H9 (cell line): ENCODE measurements around the gene MAD1L1. TPM values are rescaled to one million over a fixed set of nuclear protein-coding genes. Genes with fewer than 3 reads are reported as not detected.

Experiments used
- DNase-seq: peaks from one replicate; pipeline ENCODE4 v3.0.0-alpha.2; 2017
- H2AFZ ChIP-seq: one replicate; pipeline ENCODE4 v1.6.1; 2013; ENCODE audit warnings: mild to moderate bottlenecking, low read length, control low read depth, moderate library complexity
- H2AK5ac ChIP-seq: 2 replicates; pipeline ENCODE4 v1.6.1; 2013; ENCODE audit warnings: low read length, control low read depth, mixed read lengths; ENCODE audit not compliant: insufficient read length
- H2BK120ac ChIP-seq: one replicate; pipeline ENCODE4 v1.6.1; 2013; ENCODE audit warnings: low read depth, mild to moderate bottlenecking, low read length, control low read depth, inconsistent platforms; ENCODE audit not compliant: poor library complexity, severe bottlenecking
- H2BK12ac ChIP-seq: 2 replicates; pipeline ENCODE4 v1.6.1; 2013; ENCODE audit warnings: low read length, control low read depth, mixed read lengths, low read depth; ENCODE audit not compliant: insufficient read length
- H2BK15ac ChIP-seq: 2 replicates; pipeline ENCODE4 v1.6.1; 2013; ENCODE audit warnings: low read depth, low read length, control low read depth
- H2BK20ac ChIP-seq: one replicate; pipeline ENCODE4 v1.6.1; 2013; ENCODE audit warnings: low read depth, mild to moderate bottlenecking, low read length, control low read depth, inconsistent platforms; ENCODE audit not compliant: poor library complexity, severe bottlenecking
- H2BK5ac ChIP-seq: 2 replicates; pipeline ENCODE4 v1.6.1; 2013; ENCODE audit warnings: low read length, control low read depth, mixed read lengths; ENCODE audit not compliant: insufficient read length
- H3K14ac ChIP-seq: 2 replicates; pipeline ENCODE4 v1.6.1; 2013; ENCODE audit warnings: low read length, control low read depth; ENCODE audit not compliant: insufficient read depth
- H3K18ac ChIP-seq: 2 replicates; pipeline ENCODE4 v1.6.1; 2013; ENCODE audit warnings: low read depth, mild to moderate bottlenecking, mixed read lengths, low read length, control low read depth; ENCODE audit not compliant: insufficient read length
- H3K23ac ChIP-seq: 2 replicates; pipeline ENCODE4 v1.6.1; 2013; ENCODE audit warnings: low read length, control low read depth, mixed read lengths, low read depth; ENCODE audit not compliant: insufficient read length
- H3K23me2 ChIP-seq: 2 replicates; pipeline ENCODE4 v1.6.1; 2013; ENCODE audit warnings: low read depth, mild to moderate bottlenecking, mixed read lengths, low read length, control low read depth; ENCODE audit not compliant: insufficient read length, poor library complexity, severe bottlenecking
- H3K27ac ChIP-seq: 2 replicates; pipeline ENCODE4 v1.5.1; 2013; ENCODE audit warnings: low read length, control low read depth, mixed read lengths, low read depth; ENCODE audit not compliant: insufficient read length
- H3K27me3 ChIP-seq: 2 replicates; pipeline ENCODE4 v1.6.1; 2013; ENCODE audit warnings: low read length, control low read depth, inconsistent platforms; ENCODE audit not compliant: insufficient read depth
- H3K4ac ChIP-seq: 2 replicates; pipeline ENCODE4 v1.6.1; 2013; ENCODE audit warnings: low read depth, mild to moderate bottlenecking, control low read depth, inconsistent platforms, low read length, moderate library complexity
- H3K4me1 ChIP-seq: 2 replicates; pipeline ENCODE4 v1.6.1; 2013; ENCODE audit warnings: low read length, control low read depth, inconsistent platforms; ENCODE audit not compliant: insufficient read depth
- H3K4me2 ChIP-seq: 2 replicates; pipeline ENCODE4 v1.6.1; 2013; ENCODE audit warnings: low read length, control low read depth, mixed read lengths; ENCODE audit not compliant: insufficient read length, insufficient read depth
- H3K56ac ChIP-seq: 2 replicates; pipeline ENCODE4 v1.6.1; 2013; ENCODE audit warnings: low read depth, mild to moderate bottlenecking, mixed read lengths, low read length, control low read depth; ENCODE audit not compliant: insufficient read length
- H3K79me1 ChIP-seq: 2 replicates; pipeline ENCODE4 v1.6.1; 2013; ENCODE audit warnings: low read depth, mild to moderate bottlenecking, moderate library complexity, low read length, control low read depth, inconsistent platforms; ENCODE audit not compliant: insufficient read depth, poor library complexity, severe bottlenecking
- H3K79me2 ChIP-seq: 2 replicates; pipeline ENCODE4 v1.6.1; 2013; ENCODE audit warnings: low read length, control low read depth, inconsistent platforms; ENCODE audit not compliant: insufficient read depth
- H3K9ac ChIP-seq: 2 replicates; pipeline ENCODE4 v1.6.1; 2013; ENCODE audit warnings: low read length, control low read depth, mixed read lengths; ENCODE audit not compliant: insufficient read length; ENCODE audit errors: extremely low read depth
- H3K9me3 ChIP-seq: one replicate; pipeline ENCODE4 v1.6.1; 2013; ENCODE audit warnings: low read depth, low read length, inconsistent platforms; ENCODE audit not compliant: control insufficient read depth
- H3T11ph ChIP-seq: one replicate; pipeline ENCODE4 v1.6.1; 2013; ENCODE audit warnings: mild to moderate bottlenecking, low read length, control low read depth, inconsistent platforms
- H4K20me1 ChIP-seq: one replicate; pipeline ENCODE4 v1.6.1; 2013; ENCODE audit not compliant: control insufficient read depth, insufficient read length, insufficient read depth
- H4K5ac ChIP-seq: 2 replicates; pipeline ENCODE4 v1.6.1; 2013; ENCODE audit warnings: low read depth, mild to moderate bottlenecking, mixed read lengths, low read length, control low read depth; ENCODE audit not compliant: insufficient read length
- H4K8ac ChIP-seq: replicated peaks from 2 replicates; pipeline ENCODE4 v1.6.1; 2013; ENCODE audit warnings: low read length, control low read depth, mixed read lengths, low read depth; ENCODE audit not compliant: insufficient read length
- H4K91ac ChIP-seq: 2 replicates; pipeline ENCODE4 v1.6.1; 2013; ENCODE audit warnings: low read depth, mild to moderate bottlenecking, moderate library complexity, mixed read lengths, low read length, control low read depth; ENCODE audit not compliant: insufficient read length
- H3K27ac Mint-ChIP-seq, 3 experiments: 2 replicates in 2 of 3; 3 replicates in 1 of 3; pipeline ENCODE4 v1.8.0; 2020 to 2021; ENCODE audit warnings: mixed read lengths in 3 of 3, mild to moderate bottlenecking in 1 of 3, moderate library complexity in 1 of 3
- H3K27me3 Mint-ChIP-seq: 2 replicates; pipeline ENCODE4 v1.8.0; 2021; ENCODE audit warnings: low read depth, mild to moderate bottlenecking, moderate library complexity, mixed read lengths
- H3K36me3 Mint-ChIP-seq, 3 experiments: 2 replicates in 2 of 3; 3 replicates in 1 of 3; pipeline ENCODE4 v1.8.0; 2020 to 2021; ENCODE audit warnings: low read depth in 3 of 3, mixed read lengths in 3 of 3; ENCODE audit not compliant: insufficient read depth in 1 of 3
- H3K4me1 Mint-ChIP-seq, 2 experiments: 2 replicates each; pipeline ENCODE4 v1.8.0; 2020; ENCODE audit warnings: mixed read lengths in 2 of 2
- H3K4me3 Mint-ChIP-seq, 2 experiments: 2 replicates in 1 of 2; 3 replicates in 1 of 2; pipeline ENCODE4 v1.8.0; 2020 to 2021; ENCODE audit warnings: mild to moderate bottlenecking in 2 of 2, mixed read lengths in 2 of 2, moderate library complexity in 1 of 2
- H3K9me3 Mint-ChIP-seq, 2 experiments: 2 replicates in 1 of 2; 3 replicates in 1 of 2; pipeline ENCODE4 v1.8.0; 2020; ENCODE audit warnings: mild to moderate bottlenecking in 2 of 2, mixed read lengths in 2 of 2, moderate library complexity in 1 of 2
- WGBS: extraction: QIAGEN DNeasy Blood & Tissue Kit; methylation state at CpG from one replicate; pipeline ENCODE4 v1.1.7; 2013; ENCODE audit warnings: missing lambda C conversion rate, low lambda C conversion rate, mixed read lengths; ENCODE audit not compliant: insufficient read length; ENCODE audit errors: extremely low coverage; 5-methylcytosine and 5-hydroxymethylcytosine counted together
- total RNA-seq: library from RNA; stranded (reverse); gene quantifications from 2 replicates; pipeline ENCODE4 v1.2.1, GENCODE V29; 2021
- TF ChIP-seq, protein P1 (sequence below): fragments of 200-600 bp; sonication (generic); conservative IDR thresholded peaks from 3 replicates; pipeline ENCODE4 v1.8.0; 2021; ENCODE audit warnings: antibody characterized with exemption, mild to moderate bottlenecking

MAD1L1 gene
- total RNA-seq, 1 experiment from 2014 or later = 39.0 TPM

DNA sequence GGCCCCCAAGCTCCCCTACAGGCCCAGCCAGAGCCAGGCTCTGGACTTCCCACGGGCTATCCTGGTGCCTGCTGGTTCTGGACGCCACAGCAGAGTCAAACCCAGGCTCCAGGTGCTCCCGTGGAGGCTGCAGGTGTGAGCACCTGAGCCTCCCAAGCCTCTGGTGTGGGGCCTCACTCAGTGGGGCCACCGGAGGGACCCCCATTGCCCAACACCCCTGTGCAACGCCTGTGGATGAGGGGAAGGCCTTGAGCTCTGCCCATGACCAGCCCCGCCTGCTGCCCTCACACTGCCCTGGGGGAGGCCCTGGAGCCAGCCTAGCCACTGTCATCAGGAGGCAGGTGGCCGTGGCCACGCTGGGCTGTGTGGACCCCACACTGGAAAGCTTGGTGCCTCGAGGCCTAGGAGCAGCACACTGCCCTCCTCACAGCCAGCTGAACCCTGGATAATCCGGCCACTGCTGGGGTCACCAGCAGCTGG, 229.3 kb downstream of the MAD1L1 start:
- no peaks in the 10 kb centered on the region for H3K27me3 ChIP-seq
- no peak overlapping the region for H4K5ac ChIP-seq
- H3K36me3 Mint-ChIP-seq = no peaks in the 10 kb centered on the region
- no peaks in the 10 kb centered on the region for H3K4me1 Mint-ChIP-seq
- no peak overlapping the region for H4K8ac ChIP-seq
- WGBS = no CpG with 5 or more reads among the region's 10 CpGs
- H3K23me2 ChIP-seq = no peaks in the 10 kb centered on the region
- H3K56ac ChIP-seq = no peak overlapping the region
- H3K27ac ChIP-seq = no peak overlapping the region
- peak; percentile 16 for DNase-seq
- no peak overlapping the region for H3K14ac ChIP-seq
- H3K79me2 ChIP-seq = no peaks in the 10 kb centered on the region
- H3K18ac ChIP-seq = no peak overlapping the region
- no peak overlapping the region for H2AFZ ChIP-seq
- no peak overlapping the region for H2AK5ac ChIP-seq
- H3K9me3 ChIP-seq = no peaks in the 10 kb centered on the region
- H3K9me3 Mint-ChIP-seq = no peaks in the 10 kb centered on the region
- H3K4me2 ChIP-seq = no peak overlapping the region
- H3K4me3 Mint-ChIP-seq = no peak overlapping the region
- TF ChIP-seq, protein P1, sequence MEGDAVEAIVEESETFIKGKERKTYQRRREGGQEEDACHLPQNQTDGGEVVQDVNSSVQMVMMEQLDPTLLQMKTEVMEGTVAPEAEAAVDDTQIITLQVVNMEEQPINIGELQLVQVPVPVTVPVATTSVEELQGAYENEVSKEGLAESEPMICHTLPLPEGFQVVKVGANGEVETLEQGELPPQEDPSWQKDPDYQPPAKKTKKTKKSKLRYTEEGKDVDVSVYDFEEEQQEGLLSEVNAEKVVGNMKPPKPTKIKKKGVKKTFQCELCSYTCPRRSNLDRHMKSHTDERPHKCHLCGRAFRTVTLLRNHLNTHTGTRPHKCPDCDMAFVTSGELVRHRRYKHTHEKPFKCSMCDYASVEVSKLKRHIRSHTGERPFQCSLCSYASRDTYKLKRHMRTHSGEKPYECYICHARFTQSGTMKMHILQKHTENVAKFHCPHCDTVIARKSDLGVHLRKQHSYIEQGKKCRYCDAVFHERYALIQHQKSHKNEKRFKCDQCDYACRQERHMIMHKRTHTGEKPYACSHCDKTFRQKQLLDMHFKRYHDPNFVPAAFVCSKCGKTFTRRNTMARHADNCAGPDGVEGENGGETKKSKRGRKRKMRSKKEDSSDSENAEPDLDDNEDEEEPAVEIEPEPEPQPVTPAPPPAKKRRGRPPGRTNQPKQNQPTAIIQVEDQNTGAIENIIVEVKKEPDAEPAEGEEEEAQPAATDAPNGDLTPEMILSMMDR = no peak
- no peak overlapping the region for H2BK20ac ChIP-seq
- peak overlapping the region in 1 of 3 experiments; percentile 91; a peak in 1 of 7 replicates for H3K27ac Mint-ChIP-seq
- no peak overlapping the region for H3K9ac ChIP-seq
- no peak overlapping the region for H2BK12ac ChIP-seq
- H3K4ac ChIP-seq = no peak overlapping the region
- H3K27me3 Mint-ChIP-seq = no peaks in the 10 kb centered on the region
- H2BK5ac ChIP-seq = no peak overlapping the region
- no peak overlapping the region for H3T11ph ChIP-seq
- no peak overlapping the region for H2BK120ac ChIP-seq
- no peaks in the 10 kb centered on the region for H4K20me1 ChIP-seq
- no peaks in the 10 kb centered on the region for H3K79me1 ChIP-seq
- no peak overlapping the region for H2BK15ac ChIP-seq
- H4K91ac ChIP-seq = no peak overlapping the region
- no peaks in the 10 kb centered on the region for H3K4me1 ChIP-seq
- no peak overlapping the region for H3K23ac ChIP-seq
